DMS 273 (cell line): ENCODE results near the gene CAB39.

Source experiments
- DNase-seq: peaks from one replicate; lab custom pipeline; 2025; ENCODE audit not compliant: unreplicated experiment; lab: John Stamatoyannopoulos, UW

CAB39 gene

DNA sequence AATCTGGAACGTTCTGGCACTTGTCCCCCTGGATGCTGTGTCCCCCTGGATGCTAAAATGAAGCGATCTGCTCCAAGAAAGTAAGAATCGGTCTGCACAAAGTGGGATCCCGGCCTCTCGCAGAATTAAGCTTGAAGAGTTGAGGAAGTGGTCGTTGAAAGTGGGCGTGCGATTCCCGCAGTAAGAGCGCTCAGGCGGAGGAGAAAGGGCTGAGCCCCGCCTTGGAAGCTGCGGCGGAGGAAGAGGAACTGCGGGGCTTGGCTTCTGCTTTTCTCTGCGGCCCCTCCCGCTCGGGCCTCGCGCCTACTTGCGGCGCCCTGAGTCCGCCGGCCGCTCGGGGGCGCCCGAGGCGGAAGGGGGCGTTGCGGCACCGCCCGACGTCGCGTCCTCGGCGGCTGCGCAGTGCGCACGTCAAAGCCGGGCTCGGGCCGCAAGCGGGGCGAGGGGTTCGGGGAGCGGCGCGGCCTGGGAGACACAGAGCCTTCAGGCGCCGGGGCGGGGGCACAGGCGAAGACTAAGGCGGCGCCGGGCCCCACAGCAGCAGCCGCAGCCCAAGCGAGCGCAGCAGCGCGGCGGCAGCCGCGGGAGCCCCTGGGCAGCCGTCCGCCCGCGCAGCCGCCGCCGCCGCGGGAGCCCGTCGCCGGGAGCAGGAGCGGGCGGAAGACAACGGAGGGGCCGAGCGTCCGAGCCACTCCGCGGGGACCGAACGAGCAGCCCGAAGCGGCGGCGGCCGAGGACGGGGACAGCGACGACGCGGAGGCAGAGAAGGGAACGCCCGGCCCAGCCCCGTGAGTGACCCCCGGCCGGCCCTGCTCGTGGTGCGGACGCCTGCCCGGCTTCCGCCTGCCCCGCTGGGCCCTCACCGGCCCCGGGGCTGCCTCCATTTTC lies at the start of gene CAB39:
Gene CAB39, plus strand, starts transcription at position 400 of the 888 bp plus-strand sequence. CDS start 47,160 bp downstream, outside the sequence.
- peak; percentile 97 for DNase-seq

- peak; percentile 80 for DNase-seq
Measured at GRCh38 chr2:230664128-230664527, 48.5 kb upstream of the CAB39 start.

GRCh38 chr2:230664844-230665243 lies 47.8 kb upstream of the CAB39 start:
- DNase-seq: no peak

DNA sequence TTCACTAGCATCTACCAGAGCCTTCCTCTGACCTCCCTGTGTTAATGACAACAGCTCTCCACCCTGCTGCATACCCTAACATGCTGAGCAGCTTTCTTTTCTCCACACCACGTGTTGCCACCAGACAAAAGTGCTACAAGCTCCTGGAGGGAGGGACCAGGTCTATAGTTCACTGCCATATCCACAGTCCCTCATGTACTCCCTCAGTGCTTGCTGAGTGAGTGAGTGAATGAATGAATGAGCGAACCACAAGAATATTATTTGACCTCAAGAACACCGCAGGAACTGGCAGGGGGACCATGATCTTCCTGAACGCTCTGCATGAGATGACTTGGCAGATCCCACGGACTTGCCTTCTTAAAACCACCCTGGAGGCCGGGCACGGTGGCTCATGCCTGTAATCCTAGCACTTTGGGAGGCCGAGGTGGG lies 47.4 kb upstream of the CAB39 start:
- no peak for DNase-seq

- peak; percentile 9 for DNase-seq
Measured at GRCh38 chr2:230666446-230666845, 46.2 kb upstream of the CAB39 start.

DNA sequence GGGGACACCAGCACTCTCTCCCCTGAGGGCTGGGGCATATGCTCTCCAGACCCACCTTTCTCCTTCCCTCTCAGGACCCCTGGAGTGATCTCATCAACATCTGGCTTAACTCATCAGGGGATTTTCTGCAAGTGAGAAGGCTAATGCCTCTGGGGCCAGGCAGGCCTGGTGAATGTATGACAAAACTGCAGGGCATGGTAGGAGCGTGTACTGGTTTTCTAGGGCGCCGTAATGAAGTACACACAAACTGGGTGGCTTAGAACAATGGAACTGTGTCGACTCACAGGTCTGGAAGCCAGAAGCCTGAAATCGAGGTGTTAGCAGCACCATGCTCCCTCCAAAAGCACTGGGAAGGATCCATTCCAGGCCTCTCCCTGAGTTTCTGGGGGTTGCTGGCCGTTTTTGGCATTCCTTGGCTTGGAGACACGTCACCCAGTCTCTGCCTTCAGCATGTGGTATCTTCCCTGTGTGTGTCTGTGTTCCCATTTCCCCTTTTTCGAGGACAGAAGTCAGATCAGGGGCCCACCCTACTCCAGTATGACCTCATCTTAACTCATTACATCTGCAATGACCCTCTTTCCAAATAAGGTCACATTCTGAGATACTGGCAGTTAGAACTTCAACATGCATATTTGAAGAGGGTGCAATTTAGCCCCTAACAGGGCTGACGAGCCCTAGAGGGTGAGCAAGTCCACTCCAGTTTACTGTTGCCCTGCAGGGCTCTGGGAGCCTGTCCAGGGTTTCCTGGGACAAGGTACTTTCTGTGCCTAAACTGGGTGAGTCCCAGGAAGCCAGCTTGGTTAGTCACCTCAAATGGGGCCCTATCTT lies 45.5 kb upstream of the CAB39 start:
- peak; percentile 23 for DNase-seq

GRCh38 chr2:230668184-230668938 lies 44.3 kb upstream of the CAB39 start:
- DNase-seq: peak; percentile 90

DNA sequence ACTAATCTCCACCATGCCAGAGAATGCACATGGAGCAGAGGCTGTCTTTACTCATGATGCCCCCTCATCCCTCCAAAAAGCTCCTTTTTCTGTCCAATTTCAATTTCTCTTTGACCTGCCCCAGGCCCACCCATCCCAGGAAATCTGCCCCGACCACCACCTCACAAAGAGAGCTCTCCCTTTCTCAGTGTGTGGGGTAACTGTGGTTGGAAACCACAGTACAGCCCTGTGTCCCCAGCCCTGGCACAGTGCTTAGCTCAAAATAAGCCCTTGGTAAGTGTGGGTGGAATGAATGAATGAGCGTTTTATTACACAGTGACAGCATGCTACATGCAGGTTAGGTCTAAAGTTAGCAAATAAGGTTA lies 43.7 kb upstream of the CAB39 start:
- DNase-seq: no peak

DNA sequence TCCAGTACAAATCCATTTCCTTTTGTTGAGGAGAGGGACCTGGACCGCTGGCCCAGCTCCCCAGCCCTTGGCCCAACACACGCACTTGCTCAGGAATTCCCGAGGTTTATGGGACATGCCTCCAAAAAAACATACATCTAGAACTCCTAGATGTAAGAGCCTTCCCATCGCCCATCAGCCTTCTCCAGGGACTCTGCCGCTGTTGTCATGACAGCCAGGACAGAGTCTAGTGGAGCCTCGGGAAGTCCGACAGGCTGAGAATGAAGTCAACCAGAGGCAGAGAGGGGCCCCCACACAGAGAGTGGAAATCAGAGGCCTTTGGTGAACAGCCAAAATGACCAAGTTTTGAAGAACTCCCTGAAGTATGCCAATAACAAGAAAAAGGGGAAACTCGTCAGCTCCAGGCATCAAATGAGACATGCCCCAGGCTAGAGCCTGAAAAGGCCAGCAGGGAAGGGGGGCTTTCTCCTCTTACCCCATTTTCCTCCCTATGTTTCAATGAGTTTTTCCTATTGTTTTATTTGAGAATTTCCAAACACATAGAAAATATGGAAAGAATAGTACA lies 43.2 kb upstream of the CAB39 start:
- peak; percentile 19 for DNase-seq

- no peak for DNase-seq
Measured at GRCh38 chr2:230671117-230671516, 41.5 kb upstream of the CAB39 start.

DNA sequence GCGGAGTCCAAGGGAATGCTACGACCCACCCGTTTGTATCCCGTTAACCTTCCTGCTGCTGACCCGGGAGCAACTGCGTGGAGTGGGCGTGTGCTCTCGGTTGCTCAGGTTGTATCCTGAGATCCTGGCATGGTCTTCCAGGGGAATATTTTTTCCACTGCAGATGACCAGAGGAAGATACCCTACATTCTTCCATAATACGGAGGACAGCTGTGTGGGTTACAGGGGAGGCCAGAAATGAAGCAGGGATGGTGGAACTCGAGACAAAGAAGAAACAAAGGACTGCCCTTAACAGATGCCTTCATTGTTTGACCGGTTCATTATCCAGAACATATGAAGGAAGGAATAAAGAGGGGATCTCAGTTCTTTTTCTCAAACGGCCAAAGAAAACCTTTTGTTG lies 39.8 kb upstream of the CAB39 start:
- no peak for DNase-seq

DNA sequence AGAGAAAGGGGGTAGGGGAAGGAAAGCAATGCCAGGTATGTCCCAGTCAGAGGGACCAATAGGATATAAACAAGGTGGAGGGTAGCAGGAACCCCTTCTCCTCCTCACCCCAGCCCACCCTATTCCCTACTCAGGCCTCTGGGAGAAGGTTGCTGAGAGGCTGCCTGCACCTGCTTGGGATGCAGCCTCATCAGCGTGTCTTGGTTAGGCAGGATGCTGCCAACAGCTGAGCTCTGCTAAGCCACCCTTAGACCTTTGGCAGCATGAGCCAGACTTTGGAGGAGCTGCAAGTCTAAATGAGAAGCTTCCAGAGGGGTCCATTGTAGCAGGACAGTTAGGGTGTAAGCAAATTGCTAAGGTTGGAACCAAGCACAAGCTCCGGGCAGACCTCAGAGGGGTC lies 38.2 kb upstream of the CAB39 start:
- DNase-seq: no peak

GRCh38 chr2:230674966-230675672 lies 37.5 kb upstream of the CAB39 start:
- no peak for DNase-seq

DNA sequence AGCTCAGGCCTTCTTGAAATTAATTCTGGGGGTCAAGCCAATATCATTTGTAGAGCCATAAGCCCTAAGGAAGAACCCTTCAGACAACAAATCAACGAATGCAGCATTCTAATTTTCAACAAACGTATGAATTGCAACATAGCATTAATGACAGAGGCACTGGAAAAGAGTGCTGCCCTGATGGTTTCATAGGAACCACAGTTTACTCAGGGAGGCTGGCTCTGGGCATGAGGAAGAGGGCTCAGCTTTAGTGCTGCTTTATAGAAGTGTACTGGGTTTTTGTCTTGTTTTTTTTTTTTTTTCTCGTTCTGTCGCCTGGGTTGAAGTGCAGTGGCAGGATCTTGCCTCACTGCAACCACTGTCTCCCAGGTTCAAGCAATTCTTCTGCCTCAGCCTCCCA lies 36.1 kb upstream of the CAB39 start:
- no peak for DNase-seq

DNA sequence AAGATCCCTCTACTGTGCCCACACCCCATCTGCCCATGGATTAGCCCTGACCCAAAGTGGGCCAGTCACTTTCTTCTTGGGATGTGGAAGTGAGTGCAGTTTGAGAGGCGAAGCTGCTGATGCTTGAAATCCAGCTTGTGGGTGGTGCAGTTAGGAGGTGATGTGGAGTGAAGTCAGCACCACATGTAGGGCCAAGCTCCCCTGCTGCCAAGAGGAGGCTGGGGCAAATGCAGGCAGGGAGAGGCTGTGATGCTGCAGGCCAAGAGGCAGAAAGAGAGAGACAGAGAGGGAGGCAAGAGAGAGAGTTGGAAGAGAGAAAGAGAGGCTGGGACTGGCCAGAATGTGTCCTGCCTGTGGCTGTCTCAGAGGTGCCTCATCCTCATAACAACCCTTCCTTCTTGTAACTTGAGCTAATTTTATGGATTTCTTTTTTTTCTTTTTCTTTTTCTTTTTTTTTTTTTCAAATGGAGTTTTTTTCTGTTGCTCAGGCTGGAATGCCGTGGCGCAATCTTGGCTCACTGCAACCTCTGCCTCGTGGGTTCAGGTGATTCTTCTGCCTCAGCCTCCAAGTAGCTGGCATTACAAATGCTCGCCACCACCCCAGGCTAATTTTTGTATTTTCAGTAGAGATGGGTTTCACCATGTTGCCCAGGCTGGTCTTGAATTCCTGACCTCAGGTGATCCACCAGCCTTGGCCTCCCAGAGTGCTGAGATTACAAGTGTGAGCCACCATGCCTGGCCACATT lies 35.3 kb upstream of the CAB39 start:
- DNase-seq: no peak

DNA sequence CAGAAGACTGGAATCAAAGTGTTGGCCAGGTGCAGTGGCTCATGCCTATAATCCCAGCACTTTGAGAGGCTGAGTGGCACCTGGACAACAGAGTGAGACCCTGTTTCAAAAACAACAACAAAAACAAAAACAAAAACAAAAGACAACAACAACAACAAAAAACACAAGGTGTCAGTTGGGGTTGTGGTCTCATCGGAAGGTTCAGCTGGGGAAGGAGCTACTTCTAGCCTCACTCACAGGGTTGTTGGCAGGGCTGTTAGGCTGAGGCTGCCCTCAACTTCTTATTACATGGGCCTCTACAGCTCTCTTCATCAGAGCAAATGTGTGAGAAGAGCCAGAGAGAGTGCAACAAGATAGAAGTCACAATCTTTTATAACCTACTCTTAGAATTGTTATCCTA lies 34.6 kb upstream of the CAB39 start:
- DNase-seq: no peak

GRCh38 chr2:230678451-230678850 lies 34.2 kb upstream of the CAB39 start:
- no peak for DNase-seq

DNA sequence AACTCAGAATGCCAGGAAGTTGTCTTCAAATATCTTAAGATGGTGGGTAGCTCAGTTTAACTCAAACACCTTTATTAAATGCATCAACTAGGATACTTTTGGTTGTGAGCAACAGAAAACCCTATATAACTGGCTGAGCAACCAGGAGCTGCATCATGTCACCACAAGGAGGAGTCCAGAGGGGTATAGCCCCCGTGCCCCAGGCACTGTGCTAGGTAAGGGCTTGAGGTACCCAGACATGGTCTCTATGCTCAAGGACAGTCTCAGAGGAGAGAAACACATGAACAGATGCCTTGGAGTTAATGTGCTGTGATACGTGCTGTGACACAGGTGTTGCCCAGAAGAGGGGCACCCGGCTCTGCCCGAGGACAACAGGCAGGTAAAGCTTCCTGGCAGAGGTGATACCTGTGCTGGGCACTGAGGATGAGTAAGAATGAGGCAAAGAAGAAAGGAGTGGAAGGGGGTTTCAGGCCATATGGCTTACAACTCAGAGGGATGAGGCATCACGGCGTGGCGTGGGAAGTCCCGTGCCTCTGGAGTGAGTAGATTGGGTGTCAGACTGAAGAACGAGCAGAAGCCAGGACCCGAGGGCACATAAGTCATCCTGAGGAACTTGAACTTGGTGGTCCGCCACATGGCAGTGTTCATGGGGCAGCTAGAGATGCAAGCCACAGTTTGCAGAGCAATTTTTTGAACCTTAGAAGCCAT lies 32.0 kb upstream of the CAB39 start:
- DNase-seq: no peak

DNA sequence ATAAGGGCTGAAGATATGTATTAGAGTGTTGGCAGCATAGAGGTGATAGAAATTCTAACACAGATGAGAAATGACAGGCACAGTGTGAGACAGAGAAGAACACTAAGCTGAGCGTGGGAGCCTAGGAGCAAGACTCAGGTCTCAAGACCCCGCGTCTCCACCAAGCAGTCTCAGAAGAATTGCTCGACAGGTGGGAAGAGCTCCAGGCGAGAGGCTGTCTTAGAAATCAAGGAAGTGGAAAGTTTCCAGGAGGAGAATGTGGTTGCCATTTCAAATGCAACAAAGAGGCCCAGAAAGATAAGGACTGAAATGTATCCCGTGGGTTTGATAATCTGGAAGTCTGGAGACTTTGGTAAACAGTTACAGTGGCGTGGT lies 31.5 kb upstream of the CAB39 start:
- no peak for DNase-seq
